Measurements from ENCODE around the gene GRK3. TPM values are rescaled to one million over a fixed set of nuclear protein-coding genes. Genes with fewer than 3 reads are reported as not detected.

GRK3 gene
- total RNA-seq, 1 experiment from 2014 or later, result 2.0 TPM

GRCh38 chr22:25542191-25542590, 22.3 kb upstream of the GRK3 start:
- no peak for DNase-seq (ENCODE audit: low spot score)
- ChIA-PET POLR2A (ENCODE audit: low non-redundant PET) (no interaction called here), CTCF (interaction anchor here (0.5 kb wide), 1 partner anchor 145 kb away, joined by 4 read pairs; no protein-coding TSS in a partner anchor)
- no peak overlapping the region for H3K4me3 ChIP-seq (ENCODE audit: low read depth, low read length, poor library complexity, severe bottlenecking)
- H3K36me3 ChIP-seq (ENCODE audit: insufficient read depth, low read length, poor library complexity, severe bottlenecking), result no peaks in the 10 kb centered on the region
- no peak for TF ChIP-seq EZH2 (IDR thresholded peaks at IDR 0.05; ENCODE audit: borderline replicate concordance, low read depth, low read length, poor library complexity, severe bottlenecking)
- TF ChIP-seq CTCF (conservative IDR thresholded peaks at IDR 0.05; ENCODE audit: low read depth, low read length), result no peak
- H3K27ac ChIP-seq (ENCODE audit: low read depth, low read length, poor library complexity, severe bottlenecking), result no peak overlapping the region
- no peaks in the 10 kb centered on the region for H3K4me1 ChIP-seq (ENCODE audit: insufficient read depth, low read length, poor library complexity, severe bottlenecking)
- BruUV-seq (replicated peaks), result no TSS peak
- no peaks in the 10 kb centered on the region for H3K27me3 ChIP-seq (replicated peaks; ENCODE audit: insufficient read depth, low read depth, low read length, poor library complexity)
- no peaks in the 10 kb centered on the region for H3K9me3 ChIP-seq (ENCODE audit: low read depth, low read length, poor library complexity, severe bottlenecking)
- intact Hi-C loops (cut with micrococcal nuclease; ENCODE audit: unreplicated experiment), result no loop called here

GRCh38 chr22:25542720-25543402, 21.6 kb upstream of the GRK3 start:
- intact Hi-C loops (cut with micrococcal nuclease; ENCODE audit: unreplicated experiment), result no loop called here
- H3K36me3 ChIP-seq (ENCODE audit: insufficient read depth, low read length, poor library complexity, severe bottlenecking), result no peaks in the 10 kb centered on the region
- H3K4me3 ChIP-seq (ENCODE audit: low read depth, low read length, poor library complexity, severe bottlenecking), result no peak overlapping the region
- POLR2A ChIA-PET (ENCODE audit: low non-redundant PET), result no interaction called here
- no peak overlapping the region for H3K27ac ChIP-seq (ENCODE audit: low read depth, low read length, poor library complexity, severe bottlenecking)
- H3K27me3 ChIP-seq (replicated peaks; ENCODE audit: insufficient read depth, low read depth, low read length, poor library complexity), result no peaks in the 10 kb centered on the region
- no peak for TF ChIP-seq CTCF (conservative IDR thresholded peaks at IDR 0.05; ENCODE audit: low read depth, low read length)
- no peak for TF ChIP-seq EZH2 (IDR thresholded peaks at IDR 0.05; ENCODE audit: borderline replicate concordance, low read depth, low read length, poor library complexity, severe bottlenecking)
- CTCF ChIA-PET, result no interaction called here
- no peak for DNase-seq (ENCODE audit: low spot score)
- no peaks in the 10 kb centered on the region for H3K9me3 ChIP-seq (ENCODE audit: low read depth, low read length, poor library complexity, severe bottlenecking)
- H3K4me1 ChIP-seq (ENCODE audit: insufficient read depth, low read length, poor library complexity, severe bottlenecking), result no peaks in the 10 kb centered on the region
- BruUV-seq (replicated peaks), result no TSS peak

- DNase-seq (ENCODE audit: low spot score), result no peak
- POLR2A ChIA-PET (ENCODE audit: low non-redundant PET), result no interaction called here
- H3K4me1 ChIP-seq (ENCODE audit: insufficient read depth, low read length, poor library complexity, severe bottlenecking), result no peaks in the 10 kb centered on the region
- TF ChIP-seq EZH2 (IDR thresholded peaks at IDR 0.05; ENCODE audit: borderline replicate concordance, low read depth, low read length, poor library complexity, severe bottlenecking) (no peak), CTCF (conservative IDR thresholded peaks at IDR 0.05; ENCODE audit: low read depth, low read length) (no peak)
- BruUV-seq (replicated peaks), result no TSS peak
- no peaks in the 10 kb centered on the region for H3K9me3 ChIP-seq (ENCODE audit: low read depth, low read length, poor library complexity, severe bottlenecking)
- CTCF ChIA-PET, result no interaction called here
- H3K4me3 ChIP-seq (ENCODE audit: low read depth, low read length, poor library complexity, severe bottlenecking), result no peak overlapping the region
- H3K36me3 ChIP-seq (ENCODE audit: insufficient read depth, low read length, poor library complexity, severe bottlenecking), result no peaks in the 10 kb centered on the region
- intact Hi-C loops (cut with micrococcal nuclease; ENCODE audit: unreplicated experiment), result no loop called here
- H3K27ac ChIP-seq (ENCODE audit: low read depth, low read length, poor library complexity, severe bottlenecking), result no peak overlapping the region
- no peaks in the 10 kb centered on the region for H3K27me3 ChIP-seq (replicated peaks; ENCODE audit: insufficient read depth, low read depth, low read length, poor library complexity)
Observed at GRCh38 chr22:25545146-25545545, 19.3 kb upstream of the GRK3 start.

Data from A673 (cell line).